PFSK-1 (cell line): ENCODE data around the gene TCAF1.

Experiments
- FOXP2 ChIP-seq: optimal IDR thresholded peaks from 2 replicates; pipeline ENCODE3; 2011; ENCODE audit warnings: borderline replicate concordance, control low read depth, inconsistent platforms; ENCODE audit not compliant: insufficient read depth; ENCODE audit errors: extremely low read length, extremely low read depth
- SIN3A ChIP-seq: IDR thresholded peaks from 2 replicates; pipeline ENCODE4 v1.6.1; 2012; ENCODE audit warnings: mild to moderate bottlenecking, low read length, moderate library complexity, borderline replicate concordance; ENCODE audit not compliant: insufficient read depth
- TAF1 ChIP-seq: IDR thresholded peaks from 2 replicates; pipeline ENCODE4 v1.6.1; 2012; ENCODE audit warnings: low read length, control low read depth, borderline replicate concordance; ENCODE audit not compliant: insufficient read depth
- TF ChIP-seq, protein P1 (sequence below), 2 experiments: IDR thresholded peaks; 2 replicates each; pipeline versions ENCODE4 v1.6.1 to v1.8.0; 2011 to 2012; ENCODE audit warnings: low read depth in 2 of 2, low read length in 2 of 2, control low read depth in 1 of 2, inconsistent platforms in 1 of 2, mild to moderate bottlenecking in 1 of 2, moderate library complexity in 1 of 2; ENCODE audit not compliant: insufficient read depth in 1 of 2

The TCAF1 gene

DNA sequence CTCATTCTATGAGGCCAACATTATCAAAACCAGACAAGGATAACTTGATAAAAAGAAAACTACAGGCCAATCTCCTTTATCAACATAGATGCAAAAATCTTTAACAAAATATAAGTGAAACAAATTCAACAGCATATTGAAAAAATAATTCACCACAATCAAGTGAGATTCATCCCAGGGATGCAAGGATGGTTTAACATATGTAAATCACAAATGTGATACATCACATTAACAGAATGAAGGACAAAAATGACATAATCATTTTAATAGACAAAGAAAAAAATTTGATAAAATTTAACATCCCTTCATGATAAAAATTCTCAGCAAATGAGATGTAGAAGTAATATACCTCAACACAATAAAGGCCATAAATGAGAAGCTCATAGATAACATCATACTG is 53.8 kb downstream of the TCAF1 start:
- no peak for TF ChIP-seq TAF1

DNA sequence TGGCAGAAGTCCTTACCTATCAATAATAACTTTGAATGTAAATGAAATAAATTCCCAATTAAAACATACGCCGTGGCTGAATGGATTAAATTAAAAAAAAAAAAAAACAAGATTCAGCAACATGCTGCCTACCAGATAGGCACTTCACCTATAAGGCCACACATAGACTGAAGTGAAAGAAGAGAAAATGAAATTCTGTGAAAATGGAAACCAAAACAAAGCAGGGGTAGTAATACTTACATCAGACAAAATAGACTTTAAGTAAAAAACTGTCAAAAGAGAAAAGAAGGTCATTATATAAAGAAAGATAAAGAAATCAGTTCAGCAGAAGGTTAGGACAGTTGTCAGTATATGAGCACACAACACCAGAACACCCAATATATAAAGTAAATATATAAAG is 55.3 kb downstream of the TCAF1 start:
- TF ChIP-seq, protein P1, sequence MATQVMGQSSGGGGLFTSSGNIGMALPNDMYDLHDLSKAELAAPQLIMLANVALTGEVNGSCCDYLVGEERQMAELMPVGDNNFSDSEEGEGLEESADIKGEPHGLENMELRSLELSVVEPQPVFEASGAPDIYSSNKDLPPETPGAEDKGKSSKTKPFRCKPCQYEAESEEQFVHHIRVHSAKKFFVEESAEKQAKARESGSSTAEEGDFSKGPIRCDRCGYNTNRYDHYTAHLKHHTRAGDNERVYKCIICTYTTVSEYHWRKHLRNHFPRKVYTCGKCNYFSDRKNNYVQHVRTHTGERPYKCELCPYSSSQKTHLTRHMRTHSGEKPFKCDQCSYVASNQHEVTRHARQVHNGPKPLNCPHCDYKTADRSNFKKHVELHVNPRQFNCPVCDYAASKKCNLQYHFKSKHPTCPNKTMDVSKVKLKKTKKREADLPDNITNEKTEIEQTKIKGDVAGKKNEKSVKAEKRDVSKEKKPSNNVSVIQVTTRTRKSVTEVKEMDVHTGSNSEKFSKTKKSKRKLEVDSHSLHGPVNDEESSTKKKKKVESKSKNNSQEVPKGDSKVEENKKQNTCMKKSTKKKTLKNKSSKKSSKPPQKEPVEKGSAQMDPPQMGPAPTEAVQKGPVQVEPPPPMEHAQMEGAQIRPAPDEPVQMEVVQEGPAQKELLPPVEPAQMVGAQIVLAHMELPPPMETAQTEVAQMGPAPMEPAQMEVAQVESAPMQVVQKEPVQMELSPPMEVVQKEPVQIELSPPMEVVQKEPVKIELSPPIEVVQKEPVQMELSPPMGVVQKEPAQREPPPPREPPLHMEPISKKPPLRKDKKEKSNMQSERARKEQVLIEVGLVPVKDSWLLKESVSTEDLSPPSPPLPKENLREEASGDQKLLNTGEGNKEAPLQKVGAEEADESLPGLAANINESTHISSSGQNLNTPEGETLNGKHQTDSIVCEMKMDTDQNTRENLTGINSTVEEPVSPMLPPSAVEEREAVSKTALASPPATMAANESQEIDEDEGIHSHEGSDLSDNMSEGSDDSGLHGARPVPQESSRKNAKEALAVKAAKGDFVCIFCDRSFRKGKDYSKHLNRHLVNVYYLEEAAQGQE (IDR thresholded peaks at IDR 0.05; ENCODE audit: insufficient read depth in 1 of 2, low read depth in 2 of 2, low read length in 2 of 2), result no peak
- TF ChIP-seq FOXP2, result no peak
- TF ChIP-seq SIN3A, result no peak
- TF ChIP-seq TAF1, result no peak
